ENCODE data around the gene SEMA3G. TPM values are rescaled to one million over a fixed set of nuclear protein-coding genes. Genes with fewer than 3 reads are reported as not detected.

SEMA3G gene
- total RNA-seq, 1 experiment from 2014 or later = 1.6 TPM

DNA sequence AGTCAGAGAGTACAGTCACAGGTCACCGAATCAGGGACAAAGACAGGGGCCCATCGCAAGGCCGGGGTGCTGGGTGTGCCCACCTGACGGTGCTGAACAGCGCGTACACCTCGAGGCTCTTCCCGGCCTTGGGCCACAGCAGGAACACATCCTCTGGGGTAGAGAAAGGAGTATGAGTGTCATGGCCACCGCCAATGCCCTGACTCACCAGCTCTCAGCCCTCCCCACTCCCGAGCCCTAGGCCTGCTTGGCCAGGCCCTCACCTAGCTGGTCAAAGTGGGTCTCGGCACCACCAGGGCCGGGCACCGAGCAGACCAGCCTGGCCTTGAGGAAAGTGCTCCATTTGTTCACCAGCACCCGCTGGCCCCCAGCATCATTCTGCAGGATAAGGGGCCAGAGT lies 4.2 kb downstream of the SEMA3G start:
- ATAC-seq (no peak), DNase-seq (ENCODE audit: low spot score) (no peak)
- Mint-ChIP-seq H3K36me3 (no peaks in the 10 kb centered on the region), H3K27me3 (ENCODE audit: low read depth) (no peaks in the 10 kb centered on the region), H3K4me1 (peaks cover 2% of the 10 kb centered on the region; the same call in 1 of the 2 replicates), H3K27ac (no peak overlapping the region), H3K9me3 (no peaks in the 10 kb centered on the region), H3K4me3 (no peak overlapping the region)
- CTCF ChIA-PET = interaction anchor here (1.5 kb wide), 1 partner anchor 13 kb away, joined by 3 read pairs; no protein-coding TSS in a partner anchor
- TF ChIP-seq TEAD4 (CRISPR knock-in tag; IDR thresholded peaks at IDR 0.05) (no peak), TCF7 (CRISPR knock-in tag; IDR thresholded peaks at IDR 0.05; ENCODE audit: low read depth) (no peak), KAT7 (CRISPR knock-in tag; IDR thresholded peaks at IDR 0.05; ENCODE audit: borderline replicate concordance) (no peak), SP1 (CRISPR knock-in tag; conservative IDR thresholded peaks at IDR 0.05) (no peak), FOXK1 (CRISPR knock-in tag; IDR thresholded peaks at IDR 0.05) (no peak), FOXJ3 (CRISPR knock-in tag; IDR thresholded peaks at IDR 0.05; ENCODE audit: borderline replicate concordance) (no peak), ZNF138 (CRISPR knock-in tag; conservative IDR thresholded peaks at IDR 0.05) (no peak), SOX15 (CRISPR knock-in tag; IDR thresholded peaks at IDR 0.05) (no peak), ELF4 (CRISPR knock-in tag; IDR thresholded peaks at IDR 0.05; ENCODE audit: low read depth) (no peak), ZBTB21 (CRISPR knock-in tag; IDR thresholded peaks at IDR 0.05; ENCODE audit: borderline replicate concordance) (no peak)
- TF ChIP-seq, protein P1, sequence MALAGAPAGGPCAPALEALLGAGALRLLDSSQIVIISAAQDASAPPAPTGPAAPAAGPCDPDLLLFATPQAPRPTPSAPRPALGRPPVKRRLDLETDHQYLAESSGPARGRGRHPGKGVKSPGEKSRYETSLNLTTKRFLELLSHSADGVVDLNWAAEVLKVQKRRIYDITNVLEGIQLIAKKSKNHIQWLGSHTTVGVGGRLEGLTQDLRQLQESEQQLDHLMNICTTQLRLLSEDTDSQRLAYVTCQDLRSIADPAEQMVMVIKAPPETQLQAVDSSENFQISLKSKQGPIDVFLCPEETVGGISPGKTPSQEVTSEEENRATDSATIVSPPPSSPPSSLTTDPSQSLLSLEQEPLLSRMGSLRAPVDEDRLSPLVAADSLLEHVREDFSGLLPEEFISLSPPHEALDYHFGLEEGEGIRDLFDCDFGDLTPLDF (CRISPR knock-in tag; IDR thresholded peaks at IDR 0.05) = no peak
- TF ChIP-seq, protein P2, sequence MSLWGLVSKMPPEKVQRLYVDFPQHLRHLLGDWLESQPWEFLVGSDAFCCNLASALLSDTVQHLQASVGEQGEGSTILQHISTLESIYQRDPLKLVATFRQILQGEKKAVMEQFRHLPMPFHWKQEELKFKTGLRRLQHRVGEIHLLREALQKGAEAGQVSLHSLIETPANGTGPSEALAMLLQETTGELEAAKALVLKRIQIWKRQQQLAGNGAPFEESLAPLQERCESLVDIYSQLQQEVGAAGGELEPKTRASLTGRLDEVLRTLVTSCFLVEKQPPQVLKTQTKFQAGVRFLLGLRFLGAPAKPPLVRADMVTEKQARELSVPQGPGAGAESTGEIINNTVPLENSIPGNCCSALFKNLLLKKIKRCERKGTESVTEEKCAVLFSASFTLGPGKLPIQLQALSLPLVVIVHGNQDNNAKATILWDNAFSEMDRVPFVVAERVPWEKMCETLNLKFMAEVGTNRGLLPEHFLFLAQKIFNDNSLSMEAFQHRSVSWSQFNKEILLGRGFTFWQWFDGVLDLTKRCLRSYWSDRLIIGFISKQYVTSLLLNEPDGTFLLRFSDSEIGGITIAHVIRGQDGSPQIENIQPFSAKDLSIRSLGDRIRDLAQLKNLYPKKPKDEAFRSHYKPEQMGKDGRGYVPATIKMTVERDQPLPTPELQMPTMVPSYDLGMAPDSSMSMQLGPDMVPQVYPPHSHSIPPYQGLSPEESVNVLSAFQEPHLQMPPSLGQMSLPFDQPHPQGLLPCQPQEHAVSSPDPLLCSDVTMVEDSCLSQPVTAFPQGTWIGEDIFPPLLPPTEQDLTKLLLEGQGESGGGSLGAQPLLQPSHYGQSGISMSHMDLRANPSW (CRISPR knock-in tag; conservative IDR thresholded peaks at IDR 0.05; ENCODE audit: low read depth) = no peak
- TF ChIP-seq, protein P3, sequence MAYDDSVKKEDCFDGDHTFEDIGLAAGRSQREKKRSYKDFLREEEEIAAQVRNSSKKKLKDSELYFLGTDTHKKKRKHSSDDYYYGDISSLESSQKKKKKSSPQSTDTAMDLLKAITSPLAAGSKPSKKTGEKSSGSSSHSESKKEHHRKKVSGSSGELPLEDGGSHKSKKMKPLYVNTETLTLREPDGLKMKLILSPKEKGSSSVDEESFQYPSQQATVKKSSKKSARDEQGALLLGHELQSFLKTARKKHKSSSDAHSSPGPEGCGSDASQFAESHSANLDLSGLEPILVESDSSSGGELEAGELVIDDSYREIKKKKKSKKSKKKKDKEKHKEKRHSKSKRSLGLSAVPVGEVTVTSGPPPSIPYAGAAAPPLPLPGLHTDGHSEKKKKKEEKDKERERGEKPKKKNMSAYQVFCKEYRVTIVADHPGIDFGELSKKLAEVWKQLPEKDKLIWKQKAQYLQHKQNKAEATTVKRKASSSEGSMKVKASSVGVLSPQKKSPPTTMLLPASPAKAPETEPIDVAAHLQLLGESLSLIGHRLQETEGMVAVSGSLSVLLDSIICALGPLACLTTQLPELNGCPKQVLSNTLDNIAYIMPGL (CRISPR knock-in tag; IDR thresholded peaks at IDR 0.05) = no peak
- TF ChIP-seq, protein P4, sequence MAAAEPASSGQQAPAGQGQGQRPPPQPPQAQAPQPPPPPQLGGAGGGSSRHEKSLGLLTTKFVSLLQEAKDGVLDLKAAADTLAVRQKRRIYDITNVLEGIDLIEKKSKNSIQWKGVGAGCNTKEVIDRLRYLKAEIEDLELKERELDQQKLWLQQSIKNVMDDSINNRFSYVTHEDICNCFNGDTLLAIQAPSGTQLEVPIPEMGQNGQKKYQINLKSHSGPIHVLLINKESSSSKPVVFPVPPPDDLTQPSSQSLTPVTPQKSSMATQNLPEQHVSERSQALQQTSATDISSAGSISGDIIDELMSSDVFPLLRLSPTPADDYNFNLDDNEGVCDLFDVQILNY (CRISPR knock-in tag; IDR thresholded peaks at IDR 0.05) = no peak
- POLR2A ChIA-PET = no interaction called here

DNA sequence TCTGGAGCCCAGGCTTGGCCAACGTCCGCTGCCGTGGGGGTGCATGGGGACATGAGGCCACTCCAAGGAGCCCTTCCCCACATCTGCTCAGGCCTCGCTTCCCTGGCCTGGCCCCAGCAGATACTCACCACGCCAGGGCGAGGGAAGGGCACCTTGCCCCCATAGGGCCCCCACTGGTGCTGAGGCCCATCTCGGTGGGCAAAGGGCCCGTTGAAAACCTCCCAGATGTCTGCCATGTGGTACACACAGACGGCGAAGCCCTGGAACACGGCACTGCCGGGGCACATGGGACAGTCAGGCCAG lies 4.7 kb downstream of the SEMA3G start:
- ChIA-PET CTCF (interaction anchor here (0.8 to 1.5 kb wide), 2 partner anchors 13 to 209 kb away, joined by 3 read pairs; no protein-coding TSS in a partner anchor), POLR2A (no interaction called here)
- Mint-ChIP-seq H3K4me3 (no peak overlapping the region), H3K27ac (no peak overlapping the region), H3K4me1 (peaks cover 2% of the 10 kb centered on the region; the same call in 1 of the 2 replicates), H3K27me3 (ENCODE audit: low read depth) (no peaks in the 10 kb centered on the region), H3K9me3 (no peaks in the 10 kb centered on the region), H3K36me3 (no peaks in the 10 kb centered on the region)
- ATAC-seq (no peak), DNase-seq (ENCODE audit: low spot score) (no peak)
- TF ChIP-seq ATF1 (CRISPR knock-in tag; IDR thresholded peaks at IDR 0.05) (no peak), ZNF317 (CRISPR knock-in tag; IDR thresholded peaks at IDR 0.05; ENCODE audit: borderline replicate concordance, low read depth) (no peak), MYBL2 (CRISPR knock-in tag; IDR thresholded peaks at IDR 0.05) (no peak)
